Gastroesophageal sphincter (tissue), 3 donors: ENCODE data around the gene GPR68.
"Not testable (repeated sequence)": the region's sequence is repeated elsewhere in the genome, so short reads cannot be mapped to it uniquely, and the experiment has no call there.

Experiments used
- CTCF ChIP-seq, 4 experiments: fragments of 200-600 bp in 2 of 4; fragments of 450-650 bp in 2 of 4; sonication (generic) in 1 of 4; IDR thresholded peaks; one replicate each; pipeline ENCODE4 v1.5.1; 2017 to 2019; ENCODE audit warnings: antibody characterized with exemption in 4 of 4, mild to moderate bottlenecking in 2 of 4, moderate library complexity in 2 of 4
- EP300 ChIP-seq: sonication (generic); formaldehyde crosslinking; IDR thresholded peaks from one replicate; pipeline ENCODE4 v1.6.1; 2017; ENCODE audit warnings: antibody characterized with exemption, mild to moderate bottlenecking
- POLR2AphosphoS5 ChIP-seq: sonication (generic); formaldehyde crosslinking; IDR thresholded peaks from one replicate; pipeline ENCODE4 v1.6.1; 2017; ENCODE audit warnings: antibody characterized with exemption

DNA sequence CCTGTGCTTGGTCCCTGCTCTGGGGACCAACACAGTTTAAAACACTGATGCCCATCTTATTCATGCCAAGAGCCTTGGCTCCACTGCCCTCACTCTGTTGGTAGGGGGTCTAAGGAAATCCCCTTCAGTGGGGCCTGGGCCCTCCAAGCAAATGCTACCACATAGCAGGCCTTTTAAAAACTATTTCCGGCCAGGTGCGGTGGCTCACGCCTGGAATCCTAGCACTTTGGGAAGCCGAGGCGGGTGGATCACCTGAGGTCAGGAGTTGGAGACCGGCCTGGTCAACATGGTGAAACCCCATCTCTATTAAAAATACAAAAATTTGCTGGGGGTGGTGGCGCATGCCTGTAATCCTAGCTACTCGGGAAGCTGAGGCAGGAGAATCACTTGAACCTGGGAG is 1.1 kb upstream of the GPR68 start:
- not testable (repeated sequence) for TF ChIP-seq CTCF (IDR thresholded peaks at IDR 0.05); POLR2AphosphoS5; EP300
